ENCODE results near the gene RFX2. TPM values are rescaled to one million over a fixed set of nuclear protein-coding genes. Genes with fewer than 3 reads are reported as not detected.

Gene RFX2
- total and polyA plus RNA-seq, 9 of the 15 experiments (the other 6 are each of a cell fraction or from before 2014, with no cell fraction given), result 3.6 to 18.7 (median 8.7) TPM

- ATAC-seq (peak; percentile 85), FAIRE-seq (peak; percentile 94), DNase-seq (ENCODE audit: extremely low read depth in 1 of 4, low spot score in 3 of 4) (peak; percentile 68 to 79 (median 74))
- ChIA-PET POLR2A (interaction anchor here (0.6 to 5.0 kb wide), 15 partner anchors 8 to 282 kb away, joined by 3 to 41 read pairs (median 4); partner anchors contain the start of gene RANBP3), CTCF (ENCODE audit: low intra/inter-chr PET ratio) (interaction anchor here (0.7 to 2.3 kb wide), 3 partner anchors 9 to 80 kb away, joined by 3 to 26 read pairs (median 4); no protein-coding TSS in a partner anchor)
- peaks cover 99% of the 10 kb centered on the region for H3K79me2 ChIP-seq (ENCODE audit: control insufficient read depth, insufficient read depth, low read length)
- H3K9ac ChIP-seq (ENCODE audit: insufficient read depth in 1 of 2, low read depth in 2 of 2, low read length in 2 of 2), result peak overlapping the region; percentile 19 to 83; a peak in 3 of 4 replicates
- peak overlapping the region; percentile 75 for H3K4me2 ChIP-seq (ENCODE audit: insufficient read depth, low read length)
- H3K36me3 ChIP-seq (ENCODE audit: control insufficient read depth, insufficient read depth, low read length), result peaks cover 75% of the 10 kb centered on the region; the same call in 2 of the 3 replicates
- no peaks in the 10 kb centered on the region for H3K27me3 ChIP-seq (ENCODE audit: control insufficient read depth in 2 of 2, insufficient read depth in 2 of 2, low read length in 2 of 2)
- H3K9me3 ChIP-seq (replicated peaks; ENCODE audit: control insufficient read depth, insufficient read depth, low read depth, low read length), result no peaks in the 10 kb centered on the region
- 3% methylated on average over 10 of the region's 10 CpGs for WGBS (ENCODE audit: insufficient coverage, low coverage, missing lambda C conversion rate)
- H3K27ac ChIP-seq (ENCODE audit: extremely low read depth, low read depth, low read length), result peak overlapping the region; percentile 51
- no TSS peak for BruUV-seq (replicated peaks)
- in situ Hi-C loops (cut with MboI), result no loop called here
- peaks cover 4% of the 10 kb centered on the region for H3K9me1 ChIP-seq (ENCODE audit: control insufficient read depth, insufficient read depth, low read length)
- peaks cover 74% of the 10 kb centered on the region for H4K20me1 ChIP-seq (replicated peaks; ENCODE audit: control insufficient read depth, insufficient read depth, low read length)
- H3K4me1 ChIP-seq (replicated peaks in 1 of 2; ENCODE audit: control insufficient read depth in 2 of 2, insufficient read depth in 2 of 2, low read length in 2 of 2), result peaks cover 26 to 28% of the 10 kb centered on the region in 2 experiments
- no peak overlapping the region; the same call in 1 of the 2 replicates for H2AFZ ChIP-seq (ENCODE audit: low read depth, low read length)
- no peak overlapping the region for H3K4me3 ChIP-seq
- intact Hi-C loops (cut with micrococcal nuclease), result no loop called here
- TF ChIP-seq ZNF639 (CRISPR knock-in tag; conservative IDR thresholded peaks at IDR 0.05 in 1 of 2, IDR thresholded peaks at IDR 0.05 in 1 of 2) (no peak), CTCF (IDR thresholded peaks at IDR 0.05 in 2 of 3, conservative IDR thresholded peaks at IDR 0.05 in 1 of 3; ENCODE audit: insufficient read depth in 2 of 3, low read depth in 1 of 3, low read length in 3 of 3) (peak; percentile 81 to 92 (median 87)), ZNF384 (IDR thresholded peaks at IDR 0.05; ENCODE audit: low read depth, low read length) (0 out of 2 replicates have a peak, but pooled peaks have one; percentile 6), NR1H2 (CRISPR knock-in tag; IDR thresholded peaks at IDR 0.05) (no peak), NCOA4 (IDR thresholded peaks at IDR 0.05; ENCODE audit: partially characterized antibody) (no peak), MYC (IDR thresholded peaks at IDR 0.05; ENCODE audit: low read depth, low read length) (0 out of 2 replicates have a peak, but pooled peaks have one; percentile 40), MYC (CRISPR knock-in tag; IDR thresholded peaks at IDR 0.05; ENCODE audit: borderline replicate concordance, low read depth) (0 out of 2 replicates have a peak, but pooled peaks have one; percentile 29), ZNF316 (IDR thresholded peaks at IDR 0.05) (peak; percentile 98), ARNT (IDR thresholded peaks at IDR 0.05) (0 out of 4 replicates have a peak, but pooled peaks of 1 of the 2 experiments have one; percentile 68), MAFK (IDR thresholded peaks at IDR 0.05; ENCODE audit: low read length) (peak; percentile 92), C11orf30 (IDR thresholded peaks at IDR 0.05; ENCODE audit: low read depth) (peak; percentile 97), JUND (IDR thresholded peaks at IDR 0.05; ENCODE audit: borderline replicate concordance, low read depth, low read length) (peak; percentile 36; the same call in 1 of the 2 replicates), JUND (tag; IDR thresholded peaks at IDR 0.05; ENCODE audit: borderline replicate concordance, low read depth, low read length) (no peak), E2F8 (IDR thresholded peaks at IDR 0.05; ENCODE audit: low read depth, partially characterized antibody) (peak; percentile 73)
Observed at GRCh38 chr19:5967994-5968430, 142.3 kb downstream of the RFX2 start.
